Measurements from ENCODE around the gene BMP8B. TPM values are rescaled to one million over a fixed set of nuclear protein-coding genes. Genes with fewer than 3 reads are reported as not detected.
A peak's percentile ranks its signal among the peaks of the same experiment; 100 is the strongest.
"Not testable (repeated sequence)": the region's sequence is repeated elsewhere in the genome, so short reads cannot be mapped to it uniquely, and the experiment has no call there.

The BMP8B gene
- polyA plus RNA-seq, 2 donors = 0.12 to 0.36 TPM

- H3K9me3 ChIP-seq (ENCODE audit: control insufficient read depth in 2 of 2, insufficient read depth in 1 of 2, low read depth in 1 of 2, low read length in 1 of 2); H3K4me1 ChIP-seq (ENCODE audit: control insufficient read depth in 2 of 2, insufficient read depth in 2 of 2, low read length in 1 of 2); H3K4me3 ChIP-seq (ENCODE audit: low read depth in 1 of 2, low read length in 2 of 2); H3K27me3 ChIP-seq (ENCODE audit: control insufficient read depth in 1 of 2, insufficient read depth in 2 of 2, low read length in 2 of 2); H3K36me3 ChIP-seq (ENCODE audit: control insufficient read depth in 2 of 2, insufficient read depth in 2 of 2, low read length in 1 of 2): not testable (repeated sequence)
- WGBS, 2 donors = 45 to 55% methylated on average over 22 of the region's 26 CpGs
- peak overlapping the region; percentile 70 to 71 for H3K27ac ChIP-seq (ENCODE audit: low read depth in 2 of 2, low read length in 1 of 2)
Measured at GRCh38 chr1:39798859-39799769, 10.4 kb upstream of the BMP8B start.

- WGBS, 2 donors = 24 to 48% methylated on average over 1 of the region's 1 CpG
- H3K4me3 ChIP-seq (ENCODE audit: low read depth in 1 of 2, low read length in 2 of 2) = no peak overlapping the region
- peaks cover 0 to 3% of the 10 kb centered on the region in 2 donors for H3K4me1 ChIP-seq (ENCODE audit: control insufficient read depth in 2 of 2, insufficient read depth in 2 of 2, low read length in 1 of 2)
- no peaks in the 10 kb centered on the region for H3K9me3 ChIP-seq (ENCODE audit: control insufficient read depth in 2 of 2, insufficient read depth in 1 of 2, low read depth in 1 of 2, low read length in 1 of 2)
- H3K27me3 ChIP-seq (ENCODE audit: control insufficient read depth in 1 of 2, insufficient read depth in 2 of 2, low read length in 2 of 2) = no peaks in the 10 kb centered on the region
- no peak overlapping the region for H3K27ac ChIP-seq (ENCODE audit: low read depth in 2 of 2, low read length in 1 of 2)
- H3K36me3 ChIP-seq (ENCODE audit: control insufficient read depth in 2 of 2, insufficient read depth in 2 of 2, low read length in 1 of 2) = no peaks in the 10 kb centered on the region
Measured at GRCh38 chr1:39795651-39796050, 7.0 kb upstream of the BMP8B start.

GRCh38 chr1:39791838-39792237 is 3.2 kb upstream of the BMP8B start:
- no peak overlapping the region for H3K27ac ChIP-seq (ENCODE audit: low read depth in 2 of 2, low read length in 1 of 2)
- H3K27me3 ChIP-seq (ENCODE audit: control insufficient read depth in 1 of 2, insufficient read depth in 2 of 2, low read length in 2 of 2) = no peaks in the 10 kb centered on the region
- H3K4me3 ChIP-seq (ENCODE audit: low read depth in 1 of 2, low read length in 2 of 2) = no peak overlapping the region
- 94 to 98% methylated on average over 2 of the region's 2 CpGs for WGBS, 2 donors
- H3K9me3 ChIP-seq (ENCODE audit: control insufficient read depth in 2 of 2, insufficient read depth in 1 of 2, low read depth in 1 of 2, low read length in 1 of 2) = no peaks in the 10 kb centered on the region
- no peaks in the 10 kb centered on the region for H3K36me3 ChIP-seq (ENCODE audit: control insufficient read depth in 2 of 2, insufficient read depth in 2 of 2, low read length in 1 of 2)
- peaks cover 3 to 7% of the 10 kb centered on the region in 2 donors for H3K4me1 ChIP-seq (ENCODE audit: control insufficient read depth in 2 of 2, insufficient read depth in 2 of 2, low read length in 1 of 2)

DNA sequence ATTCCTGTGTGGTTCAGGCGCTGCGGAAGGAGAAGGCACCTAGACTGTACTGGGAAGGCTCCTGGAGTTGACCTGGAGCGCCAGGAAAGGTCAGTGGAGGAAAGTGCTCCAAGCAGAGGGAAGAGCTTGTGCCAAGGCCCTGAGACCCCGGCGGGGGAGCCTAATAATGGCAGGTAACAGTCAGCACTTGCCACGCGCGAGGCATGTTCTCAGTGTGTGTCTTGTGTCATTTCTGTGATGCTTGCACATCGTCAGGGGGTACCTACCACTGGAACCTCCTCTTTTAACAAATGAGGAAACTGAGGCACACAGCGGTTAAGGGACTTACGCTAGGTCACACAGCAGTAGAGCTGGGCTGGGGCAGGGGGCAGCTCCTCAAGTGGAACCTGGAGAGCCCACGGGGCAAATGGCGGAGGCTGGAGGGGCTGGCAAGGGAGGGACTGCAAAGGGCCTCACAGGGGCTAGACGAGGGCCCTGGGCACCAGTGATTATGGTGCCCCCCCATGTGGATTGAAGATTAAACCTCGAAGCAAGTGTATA is 976 bp upstream of the BMP8B start:
- H3K27me3 ChIP-seq (ENCODE audit: control insufficient read depth in 1 of 2, insufficient read depth in 2 of 2, low read length in 2 of 2) = no peaks in the 10 kb centered on the region
- H3K36me3 ChIP-seq (ENCODE audit: control insufficient read depth in 2 of 2, insufficient read depth in 2 of 2, low read length in 1 of 2) = no peaks in the 10 kb centered on the region
- no peaks in the 10 kb centered on the region for H3K9me3 ChIP-seq (ENCODE audit: control insufficient read depth in 2 of 2, insufficient read depth in 1 of 2, low read depth in 1 of 2, low read length in 1 of 2)
- H3K27ac ChIP-seq (ENCODE audit: low read depth in 2 of 2, low read length in 1 of 2) = no peak overlapping the region
- peak overlapping the region; percentile 62 to 65 for H3K4me3 ChIP-seq (ENCODE audit: low read depth in 1 of 2, low read length in 2 of 2)
- 55 to 66% methylated on average over 15 of the region's 15 CpGs for WGBS, 2 donors
- peaks cover 3 to 7% of the 10 kb centered on the region in 2 donors for H3K4me1 ChIP-seq (ENCODE audit: control insufficient read depth in 2 of 2, insufficient read depth in 2 of 2, low read length in 1 of 2)

GRCh38 chr1:39788426-39788757 is 273 bp downstream of the BMP8B start:
- Histone ChIP-seq H3K27ac (ENCODE audit: low read depth in 2 of 2, low read length in 1 of 2) (no peak overlapping the region), H3K4me3 (ENCODE audit: low read depth in 1 of 2, low read length in 2 of 2) (peak overlapping the region; percentile 62 to 65), H3K36me3 (ENCODE audit: control insufficient read depth in 2 of 2, insufficient read depth in 2 of 2, low read length in 1 of 2) (no peaks in the 10 kb centered on the region), H3K9me3 (ENCODE audit: control insufficient read depth in 2 of 2, insufficient read depth in 1 of 2, low read depth in 1 of 2, low read length in 1 of 2) (no peaks in the 10 kb centered on the region), H3K27me3 (ENCODE audit: control insufficient read depth in 1 of 2, insufficient read depth in 2 of 2, low read length in 2 of 2) (no peaks in the 10 kb centered on the region), H3K4me1 (ENCODE audit: control insufficient read depth in 2 of 2, insufficient read depth in 2 of 2, low read length in 1 of 2) (peaks cover 3 to 7% of the 10 kb centered on the region in 2 donors)
- 0 to 4% methylated on average over 2 to 51 of the region's 51 CpGs for WGBS, 2 donors

GRCh38 chr1:39787964-39788363 is 701 bp downstream of the BMP8B start:
- H3K9me3 ChIP-seq (ENCODE audit: control insufficient read depth in 2 of 2, insufficient read depth in 1 of 2, low read depth in 1 of 2, low read length in 1 of 2); H3K27me3 ChIP-seq (ENCODE audit: control insufficient read depth in 1 of 2, insufficient read depth in 2 of 2, low read length in 2 of 2); H3K4me1 ChIP-seq (ENCODE audit: control insufficient read depth in 2 of 2, insufficient read depth in 2 of 2, low read length in 1 of 2); H3K36me3 ChIP-seq (ENCODE audit: control insufficient read depth in 2 of 2, insufficient read depth in 2 of 2, low read length in 1 of 2); H3K27ac ChIP-seq (ENCODE audit: low read depth in 2 of 2, low read length in 1 of 2): not testable (repeated sequence)
- peak overlapping the region in 1 of 2 donors; percentile 62 for H3K4me3 ChIP-seq (ENCODE audit: low read depth in 1 of 2, low read length in 2 of 2)
- 10 to 14% methylated on average over 30 to 55 of the region's 55 CpGs for WGBS, 2 donors

GRCh38 chr1:39787468-39787867 is 1.2 kb downstream of the BMP8B start:
- no peak overlapping the region for H3K27ac ChIP-seq (ENCODE audit: low read depth in 2 of 2, low read length in 1 of 2)
- 69% methylated on average over 11 of the region's 11 CpGs for WGBS, 2 donors
- H3K9me3 ChIP-seq (ENCODE audit: control insufficient read depth in 2 of 2, insufficient read depth in 1 of 2, low read depth in 1 of 2, low read length in 1 of 2) = no peaks in the 10 kb centered on the region
- H3K36me3 ChIP-seq (ENCODE audit: control insufficient read depth in 2 of 2, insufficient read depth in 2 of 2, low read length in 1 of 2) = no peaks in the 10 kb centered on the region
- H3K27me3 ChIP-seq (ENCODE audit: control insufficient read depth in 1 of 2, insufficient read depth in 2 of 2, low read length in 2 of 2) = no peaks in the 10 kb centered on the region
- H3K4me1 ChIP-seq (ENCODE audit: control insufficient read depth in 2 of 2, insufficient read depth in 2 of 2, low read length in 1 of 2) = peaks cover 3 to 7% of the 10 kb centered on the region in 2 donors
- H3K4me3 ChIP-seq (ENCODE audit: low read depth in 1 of 2, low read length in 2 of 2) = no peak overlapping the region

DNA sequence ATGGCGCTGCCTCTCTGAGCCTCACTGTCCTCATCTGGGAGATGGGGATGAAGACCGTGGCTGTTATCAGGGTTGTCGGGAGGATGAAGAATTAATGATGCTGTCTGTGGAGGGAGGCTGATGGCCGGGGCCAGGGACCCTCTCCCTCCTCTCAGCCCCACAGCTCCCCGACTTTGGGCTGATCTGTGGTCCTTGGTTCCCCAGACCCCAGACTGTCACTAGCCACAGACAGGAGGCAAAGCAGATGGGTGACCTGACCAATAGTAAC is 1.6 kb downstream of the BMP8B start:
- not testable (repeated sequence) for H3K27ac ChIP-seq (ENCODE audit: low read depth in 2 of 2, low read length in 1 of 2); H3K4me3 ChIP-seq (ENCODE audit: low read depth in 1 of 2, low read length in 2 of 2); H3K36me3 ChIP-seq (ENCODE audit: control insufficient read depth in 2 of 2, insufficient read depth in 2 of 2, low read length in 1 of 2); H3K4me1 ChIP-seq (ENCODE audit: control insufficient read depth in 2 of 2, insufficient read depth in 2 of 2, low read length in 1 of 2); H3K27me3 ChIP-seq (ENCODE audit: control insufficient read depth in 1 of 2, insufficient read depth in 2 of 2, low read length in 2 of 2); H3K9me3 ChIP-seq (ENCODE audit: control insufficient read depth in 2 of 2, insufficient read depth in 1 of 2, low read depth in 1 of 2, low read length in 1 of 2)
- 96 to 100% methylated on average over 5 of the region's 5 CpGs for WGBS, 2 donors

- not testable (repeated sequence) for H3K4me3 ChIP-seq (ENCODE audit: low read depth in 1 of 2, low read length in 2 of 2); H3K36me3 ChIP-seq (ENCODE audit: control insufficient read depth in 2 of 2, insufficient read depth in 2 of 2, low read length in 1 of 2); H3K27me3 ChIP-seq (ENCODE audit: control insufficient read depth in 1 of 2, insufficient read depth in 2 of 2, low read length in 2 of 2); H3K27ac ChIP-seq (ENCODE audit: low read depth in 2 of 2, low read length in 1 of 2); H3K9me3 ChIP-seq (ENCODE audit: control insufficient read depth in 2 of 2, insufficient read depth in 1 of 2, low read depth in 1 of 2, low read length in 1 of 2); H3K4me1 ChIP-seq (ENCODE audit: control insufficient read depth in 2 of 2, insufficient read depth in 2 of 2, low read length in 1 of 2)
- WGBS, 2 donors = 92 to 93% methylated on average over 9 of the region's 12 CpGs
Measured at GRCh38 chr1:39786303-39787107, 2.2 kb downstream of the BMP8B start.
